A549 (cell line): ENCODE results near the gene KCTD6. TPM values are rescaled to one million over a fixed set of nuclear protein-coding genes. Genes with fewer than 3 reads are reported as not detected.

Experiments used
- ATAC-seq, 2 experiments: fragments of 200-7000 bp in 1 of 2; fragments of >200 bp in 1 of 2; cut with Nextera tagmentation in 1 of 2; cut with Tn5 transposase in 1 of 2; 3 replicates each; pipeline versions ENCODE4 v1.8.0 to v1.9.1; 2018 to 2020; ENCODE audit warnings: mild to moderate bottlenecking in 1 of 2, moderate library complexity in 1 of 2
- CTCF ChIA-PET: fragments of 300-600 bp; sonication (Branson Sonifier 250); formaldehyde crosslinking; extraction: SDS; loops from one replicate; lab custom pipeline; 2021; ENCODE audit warnings: antibody characterized with exemption, inconsistent platforms; lab: Yijun Ruan, JAX
- POLR2A ChIA-PET: fragments of 350-600 bp; formaldehyde crosslinking; extraction: SDS; loops from one replicate; lab custom pipeline; 2021; ENCODE audit warnings: antibody characterized with exemption, inconsistent platforms; lab: Yijun Ruan, JAX
- DNase-seq, 2 experiments: peaks; one replicate each; pipeline versions ENCODE4 v3.0.0 to v3.0.0-alpha.2; 2011 to 2016; ENCODE audit warnings: low read depth in 1 of 2, low spot score in 1 of 2
- FAIRE-seq: peaks from 2 replicates; lab custom pipeline; 2011; peaks lifted over from hg19 to GRCh38; lab: Jason Lieb, UNC
- H3K27ac ChIP-seq, 2 experiments: fragments of >200 bp; sonication (Bioruptor Twin); formaldehyde crosslinking; 3 replicates each; pipeline ENCODE4 v1.5.1; 2016 to 2017
- H3K4me1 ChIP-seq: fragments of >200 bp; sonication (Bioruptor Twin); formaldehyde crosslinking; 3 replicates; pipeline ENCODE4 v1.6.1; 2016
- H3K4me2 ChIP-seq: fragments of >200 bp; sonication (Bioruptor Twin); formaldehyde crosslinking; 3 replicates; pipeline ENCODE4 v1.6.1; 2016
- H3K4me3 ChIP-seq: fragments of >200 bp; sonication (Bioruptor Twin); formaldehyde crosslinking; 3 replicates; pipeline ENCODE4 v1.5.1; 2016
- H3K9me3 ChIP-seq: fragments of >200 bp; sonication (Bioruptor Twin); formaldehyde crosslinking; 3 replicates; pipeline ENCODE4 v1.6.1; 2016
- CBX2 ChIP-seq: fragments of 200-600 bp; sonication (generic); IDR thresholded peaks from 2 replicates; pipeline ENCODE4 v1.6.1; 2016; ENCODE audit warnings: low read depth, mild to moderate bottlenecking, borderline replicate concordance
- CTCF ChIP-seq: fragments of >200 bp; sonication (Bioruptor Twin); formaldehyde crosslinking; IDR thresholded peaks from 3 replicates; pipeline ENCODE4 v1.5.1; 2016
- EHF ChIP-seq: fragments of 250-450 bp; sonication (Bioruptor Pico); IDR thresholded peaks from 2 replicates; pipeline ENCODE4 v1.5.0; 2020; ENCODE audit warnings: mild to moderate bottlenecking
- FOXS1 ChIP-seq: fragments of 250-450 bp; sonication (Bioruptor Pico); IDR thresholded peaks from 2 replicates; pipeline ENCODE4 v1.5.0; 2020; ENCODE audit warnings: mild to moderate bottlenecking, moderate library complexity
- HDAC2 ChIP-seq: fragments of 200-600 bp; sonication (generic); IDR thresholded peaks from 2 replicates; pipeline ENCODE4 v1.6.1; 2016
- HEYL ChIP-seq: fragments of 250-450 bp; sonication (Bioruptor Pico); IDR thresholded peaks from 2 replicates; pipeline ENCODE4 v1.8.0; 2021; ENCODE audit warnings: mild to moderate bottlenecking, moderate library complexity
- HMGXB4 ChIP-seq: fragments of 250-450 bp; sonication (Bioruptor Pico); IDR thresholded peaks from 2 replicates; pipeline ENCODE4 v1.5.0; 2021; ENCODE audit warnings: mild to moderate bottlenecking, moderate library complexity, borderline replicate concordance
- HOXA7 ChIP-seq: fragments of 250-450 bp; sonication (Bioruptor Pico); IDR thresholded peaks from 2 replicates; pipeline ENCODE4 v1.5.0; 2020; ENCODE audit warnings: mild to moderate bottlenecking, moderate library complexity
- JUNB ChIP-seq: fragments of >200 bp; sonication (Bioruptor Twin); formaldehyde crosslinking; IDR thresholded peaks from 2 replicates; pipeline ENCODE4 v1.6.1; 2016
- KDM5A ChIP-seq: fragments of 200-600 bp; sonication (generic); IDR thresholded peaks from 2 replicates; pipeline ENCODE4 v1.6.1; 2016; ENCODE audit warnings: antibody characterized with exemption, mild to moderate bottlenecking
- MYC ChIP-seq: IDR thresholded peaks from 2 replicates; pipeline ENCODE4 v1.6.1; 2012; ENCODE audit warnings: mild to moderate bottlenecking, inconsistent platforms, low read length, improper control_type of control experiment, borderline replicate concordance
- NR3C1 ChIP-seq: fragments of >200 bp; sonication (Bioruptor Twin); formaldehyde crosslinking; IDR thresholded peaks from 3 replicates; pipeline ENCODE4 v1.6.1; 2017
- POLR2A ChIP-seq: IDR thresholded peaks from 2 replicates; pipeline ENCODE4 v1.6.1; 2012; ENCODE audit warnings: mild to moderate bottlenecking, low read length
- POLR2AphosphoS2 ChIP-seq: conservative IDR thresholded peaks from 2 replicates; pipeline ENCODE4 v1.6.1; 2012; ENCODE audit warnings: low read length, improper control_type of control experiment, inconsistent platforms
- RAD21 ChIP-seq, 2 experiments: fragments of >200 bp in 1 of 2; sonication (Bioruptor Twin) in 1 of 2; formaldehyde crosslinking in 1 of 2; IDR thresholded peaks in 1 of 2; conservative IDR thresholded peaks in 1 of 2; 2 replicates in 1 of 2; 3 replicates in 1 of 2; pipeline ENCODE4 v1.6.1; 2012 to 2018; ENCODE audit warnings: inconsistent platforms in 1 of 2
- RARB ChIP-seq: fragments of 250-450 bp; sonication (Bioruptor Pico); IDR thresholded peaks from 2 replicates; pipeline ENCODE4 v1.8.0; 2021; ENCODE audit warnings: mild to moderate bottlenecking, moderate library complexity
- REST ChIP-seq: fragments of 200-600 bp; sonication (generic); IDR thresholded peaks from 2 replicates; pipeline ENCODE4 v1.6.1; 2016; ENCODE audit warnings: antibody characterized with exemption, mild to moderate bottlenecking, moderate library complexity
- TFCP2L1 ChIP-seq: fragments of 250-450 bp; sonication (Bioruptor Pico); IDR thresholded peaks from 2 replicates; pipeline ENCODE4 v1.5.0; 2021; ENCODE audit warnings: mild to moderate bottlenecking
- USF2 ChIP-seq: fragments of 450-650 bp; IDR thresholded peaks from 2 replicates; pipeline ENCODE4 v1.6.1; 2014; ENCODE audit warnings: antibody characterized with exemption
- ZC3H11A ChIP-seq: fragments of 450-650 bp; IDR thresholded peaks from 2 replicates; pipeline ENCODE4 v1.6.1; 2014; ENCODE audit warnings: antibody characterized with exemption, mild to moderate bottlenecking
- ZSCAN20 ChIP-seq: fragments of 250-450 bp; sonication (Bioruptor Pico); IDR thresholded peaks from 2 replicates; pipeline ENCODE4 v1.8.0; 2022; ENCODE audit warnings: mild to moderate bottlenecking, moderate library complexity
- WGBS: methylation state at CpG from one replicate; pipeline ENCODE4 v1.1.6; 2017; ENCODE audit errors: missing lambda C conversion rate; 5-methylcytosine and 5-hydroxymethylcytosine counted together
- polyA plus RNA-seq, 4 experiments: library from polyadenylated mRNA; depleted of rRNA in 3 of 4; stranded (reverse); fragments of >200 nt; fragmentation: RNase III in 1 of 4; extraction: RNeasy Plus Mini Kit Qiagen cat#74134 plus additional on column Dnase treatment in 1 of 4; gene quantifications; 2 replicates in 3 of 4; 3 replicates in 1 of 4; pipeline ENCODE4 v1.2.3, GENCODE V29; 2011 to 2017

The KCTD6 gene
- polyA plus RNA-seq, 2 of the 4 experiments (the other 2 are of a cell fraction): 8.1 to 24.4 TPM

GRCh38 chr3:58508437-58508836 lies 16.5 kb downstream of the KCTD6 start:
- no peak for ATAC-seq
- no peaks in the 10 kb centered on the region for H3K4me1 ChIP-seq
- H3K27ac ChIP-seq: no peak overlapping the region
- WGBS: 80% methylated on average over 6 of the region's 6 CpGs
- TF ChIP-seq EHF (CRISPR knock-in tag) (no peak), POLR2AphosphoS2 (no peak), CTCF (no peak), POLR2A (no peak), TFCP2L1 (no peak), RARB (CRISPR knock-in tag) (no peak), FOXS1 (no peak), HDAC2 (no peak), REST (no peak), RAD21 (conservative IDR thresholded peaks at IDR 0.05 in 1 of 2, IDR thresholded peaks at IDR 0.05 in 1 of 2) (no peak), HMGXB4 (CRISPR knock-in tag) (no peak), ZSCAN20 (CRISPR knock-in tag) (no peak), HOXA7 (CRISPR knock-in tag) (no peak), USF2 (no peak), KDM5A (no peak), HEYL (CRISPR knock-in tag) (no peak), MYC (no peak), ZC3H11A (no peak), CBX2 (no peak), NR3C1 (no peak)
- no peak overlapping the region for H3K4me2 ChIP-seq
- no peak for FAIRE-seq
- H3K4me3 ChIP-seq: no peak overlapping the region
- no peak for DNase-seq
- no peaks in the 10 kb centered on the region for H3K9me3 ChIP-seq
- ChIA-PET POLR2A (no interaction called here), CTCF (no interaction called here)

- H3K9me3 ChIP-seq: no peaks in the 10 kb centered on the region
- ATAC-seq (no peak), FAIRE-seq (no peak), DNase-seq (no peak)
- H3K4me2 ChIP-seq: no peak overlapping the region
- 91% methylated on average over 3 of the region's 3 CpGs for WGBS
- no peak overlapping the region for H3K4me3 ChIP-seq
- peaks cover 4% of the 10 kb centered on the region; the same call in 1 of the 3 replicates for H3K4me1 ChIP-seq
- ChIA-PET CTCF (interaction anchor here (0.8 to 1.6 kb wide), 2 partner anchors 19 to 51 kb away, joined by 3 to 4 read pairs; no protein-coding TSS in a partner anchor), POLR2A (no interaction called here)
- TF ChIP-seq JUNB: no peak
- no peak overlapping the region for H3K27ac ChIP-seq
These were observed 22.5 kb downstream of the KCTD6 start for GRCh38 chr3:58514405-58514804.
